NCI-H2171 (cell line): ENCODE results near the gene SLC12A9.
A peak's percentile ranks its signal among the peaks of the same experiment; 100 is the strongest.
"Not testable (repeated sequence)": the region's sequence is repeated elsewhere in the genome, so short reads cannot be mapped to it uniquely, and the experiment has no call there.

Experiments used
- DNase-seq: peaks from one replicate; lab custom pipeline; 2025; lab: John Stamatoyannopoulos, UW

The SLC12A9 gene

DNA sequence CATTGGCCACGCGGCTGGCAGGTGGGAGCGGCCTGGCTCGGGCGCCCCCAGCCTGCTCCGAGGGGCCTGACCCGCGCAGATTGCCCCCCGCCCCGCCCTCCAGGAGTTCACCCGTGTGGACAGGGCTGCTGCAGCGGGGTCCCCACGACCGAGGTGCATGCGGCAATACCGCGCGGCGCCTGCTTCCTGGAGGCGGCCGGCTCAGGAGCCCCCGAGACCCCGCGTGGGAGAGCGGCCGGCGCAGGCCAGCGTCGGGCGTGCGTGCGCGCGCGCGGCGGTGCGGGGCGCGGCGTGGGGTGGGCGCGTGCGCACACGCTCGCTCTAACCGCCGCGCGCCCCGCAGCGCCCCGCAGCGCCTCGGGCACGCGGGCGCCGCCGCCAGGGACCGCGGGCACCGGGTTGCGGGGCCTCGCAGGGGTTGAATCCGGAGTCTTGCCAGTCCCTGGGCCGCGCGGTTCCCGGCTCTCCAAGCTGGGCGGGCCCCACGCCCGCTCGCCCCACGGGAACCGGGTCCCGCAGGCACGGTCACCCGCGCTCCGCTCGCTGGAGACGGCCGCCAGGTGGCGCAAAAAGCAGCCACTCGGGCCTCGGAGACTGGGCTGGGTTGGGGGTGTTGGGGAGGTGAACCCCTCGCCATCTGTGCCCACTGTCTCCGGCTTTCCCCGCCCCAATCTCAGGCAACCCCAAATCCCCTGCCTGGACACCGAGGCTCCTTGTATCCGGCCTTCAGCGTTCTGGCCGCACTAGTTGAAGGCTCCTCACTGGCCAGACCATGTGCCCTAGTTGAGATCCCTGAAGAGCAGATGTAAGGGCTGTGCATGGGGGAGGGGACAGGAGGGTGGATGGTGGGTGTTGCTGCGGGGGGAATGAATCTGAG is 44.5 kb downstream of the SLC12A9 start:
- DNase-seq: peak; percentile 29

DNA sequence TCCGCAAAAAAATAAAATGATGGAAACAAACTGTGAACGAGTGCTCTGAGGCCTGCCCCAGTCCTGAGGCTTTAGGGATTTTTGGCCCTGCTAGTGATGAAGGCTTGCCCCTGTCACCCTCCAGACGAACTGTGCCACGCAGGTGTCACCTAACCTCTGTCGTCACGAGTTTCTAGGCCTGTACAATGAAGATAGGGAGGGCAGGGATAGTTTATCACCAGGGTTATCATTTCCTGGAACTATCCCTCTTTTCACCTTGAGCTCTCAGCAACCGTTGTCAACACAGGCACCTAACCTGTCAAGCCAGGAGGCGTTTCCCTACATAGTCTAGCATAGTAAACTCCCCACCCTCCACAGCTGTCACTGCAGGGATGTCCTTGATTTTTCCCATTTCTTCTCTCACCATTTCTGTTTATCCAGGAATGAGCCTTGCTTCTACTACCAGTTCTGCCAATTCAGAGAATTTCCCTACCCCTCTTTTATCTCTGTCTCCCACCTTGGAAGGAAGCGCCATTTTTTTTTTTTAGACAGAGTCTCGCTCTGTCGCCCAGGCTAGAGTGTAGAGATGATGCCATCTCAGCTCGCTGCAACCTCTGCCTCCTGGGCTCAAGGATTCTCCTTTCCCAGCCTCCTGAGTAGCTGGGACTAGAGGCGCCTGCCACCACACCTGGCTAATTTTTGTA is 45.4 kb downstream of the SLC12A9 start:
- DNase-seq: peak; percentile 18

- DNase-seq: no peak
These were observed 46.9 kb downstream of the SLC12A9 start for GRCh38 chr7:100899432-100899831.

- no peak for DNase-seq
These were observed 48.5 kb downstream of the SLC12A9 start for GRCh38 chr7:100900978-100901377.

GRCh38 chr7:100901921-100902332 is 49.4 kb downstream of the SLC12A9 start:
- no peak for DNase-seq

GRCh38 chr7:100902638-100903037 is 50.1 kb downstream of the SLC12A9 start:
- no peak for DNase-seq

DNA sequence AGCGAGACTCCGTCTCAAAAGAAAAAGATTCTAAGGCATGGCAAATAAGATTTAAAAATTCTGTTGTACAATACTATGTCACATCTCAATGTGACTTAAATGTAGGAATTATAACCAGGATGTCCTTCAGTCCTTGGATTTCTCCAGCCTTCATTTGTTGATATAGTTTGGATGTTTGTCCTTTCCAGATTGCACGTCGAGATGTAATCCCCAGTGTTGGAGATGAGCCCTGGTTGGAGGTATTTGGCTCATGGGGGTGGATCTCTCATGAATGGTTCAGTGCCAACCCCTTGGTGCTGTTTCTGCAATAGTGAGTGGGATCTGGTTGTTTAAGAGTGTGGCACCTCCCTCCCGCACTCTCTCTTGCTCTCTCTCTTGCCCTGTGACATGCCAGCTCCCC is 56.0 kb downstream of the SLC12A9 start:
- no peak for DNase-seq

DNA sequence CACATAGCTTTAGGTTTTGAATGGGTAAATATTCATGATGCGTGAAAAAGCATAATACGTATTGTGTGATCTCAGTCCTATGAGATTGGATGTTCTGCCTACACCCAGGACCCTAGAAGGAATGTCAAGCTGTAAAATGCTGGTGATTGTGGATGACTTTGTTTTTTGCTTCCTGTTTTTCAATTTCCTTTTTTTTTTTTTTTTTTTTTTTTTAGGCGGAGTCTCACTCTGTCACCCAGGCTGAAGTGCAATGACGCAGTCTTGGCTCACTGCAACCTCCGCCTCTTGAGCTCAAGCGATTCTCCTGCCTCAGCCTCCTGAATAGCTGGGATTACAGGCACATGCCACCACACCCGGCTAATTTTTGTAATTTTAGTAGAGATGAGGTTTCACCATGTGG is 57.9 kb downstream of the SLC12A9 start:
- not testable (repeated sequence) for DNase-seq

- no peak for DNase-seq
These were observed 59.0 kb downstream of the SLC12A9 start for GRCh38 chr7:100911484-100911883.

GRCh38 chr7:100914208-100914878 is 61.8 kb downstream of the SLC12A9 start:
- DNase-seq: no peak

DNA sequence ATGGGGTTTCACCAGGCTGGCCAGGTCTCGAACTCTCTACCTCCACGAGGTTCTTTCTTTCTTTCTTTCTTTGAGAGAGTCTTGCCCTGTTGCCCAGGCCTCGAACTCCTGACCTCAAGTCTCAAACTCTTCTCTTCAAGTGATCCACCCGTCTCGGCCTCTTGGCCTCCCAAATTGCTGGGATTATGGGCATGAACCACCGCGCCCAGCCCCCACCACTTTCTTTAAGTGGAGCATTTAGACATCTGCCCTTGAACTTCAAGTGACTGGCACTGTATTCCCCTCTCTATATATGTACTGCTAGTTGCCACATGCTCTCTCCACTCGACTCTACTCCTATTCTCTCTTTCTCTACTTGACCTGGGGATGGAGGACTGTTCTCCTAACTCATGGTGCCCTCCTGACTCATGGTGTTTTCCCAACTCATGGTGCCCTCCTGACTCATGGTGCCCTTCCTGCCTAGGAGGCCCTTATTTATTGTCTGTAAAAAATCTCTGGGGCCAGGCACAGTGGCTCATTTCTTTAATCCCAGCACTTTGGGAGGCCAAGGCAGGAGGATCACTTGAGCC is 62.5 kb downstream of the SLC12A9 start:
- no peak for DNase-seq
